Smooth muscle cell (in vitro differentiated cells): ENCODE results near the gene SLC11A1. TPM values are rescaled to one million over a fixed set of nuclear protein-coding genes. Genes with fewer than 3 reads are reported as not detected.

Source experiments
- DNase-seq: peaks from one replicate; lab custom pipeline; 2025; ENCODE audit not compliant: unreplicated experiment; lab: John Stamatoyannopoulos, UW
- H2AFZ ChIP-seq: fragments of 200-600 bp; sonication (generic); 2 replicates; pipeline ENCODE4 v1.6.0; 2016; ENCODE audit warnings: antibody characterized with exemption, low read depth, mild to moderate bottlenecking
- H3F3A ChIP-seq: fragments of 200-600 bp; sonication (generic); 2 replicates; pipeline ENCODE4 v1.6.0; 2017; ENCODE audit warnings: antibody characterized with exemption, low read depth
- H3K27ac ChIP-seq: fragments of 200-600 bp; sonication (generic); 2 replicates; pipeline ENCODE4 v1.5.1; 2016; ENCODE audit warnings: low read depth, mild to moderate bottlenecking
- H3K27me3 ChIP-seq: fragments of 200-600 bp; sonication (generic); 2 replicates; pipeline ENCODE4 v1.6.1; 2016; ENCODE audit warnings: low read depth, mild to moderate bottlenecking
- H3K36me3 ChIP-seq: fragments of 200-600 bp; sonication (generic); 2 replicates; pipeline ENCODE4 v1.5.1; 2016; ENCODE audit warnings: low read depth
- H3K4me1 ChIP-seq: fragments of 200-600 bp; sonication (generic); 2 replicates; pipeline ENCODE4 v1.5.1; 2016; ENCODE audit warnings: low read depth
- H3K4me2 ChIP-seq: fragments of 200-600 bp; sonication (generic); 2 replicates; pipeline ENCODE4 v1.6.0; 2016; ENCODE audit warnings: mild to moderate bottlenecking
- H3K4me3 ChIP-seq: fragments of 200-600 bp; sonication (generic); 2 replicates; pipeline ENCODE4 v1.5.1; 2016; ENCODE audit warnings: mild to moderate bottlenecking
- H3K79me2 ChIP-seq: fragments of 200-600 bp; sonication (generic); 2 replicates; pipeline ENCODE4 v1.6.0; 2016; ENCODE audit warnings: low read depth, mild to moderate bottlenecking
- H3K9ac ChIP-seq: fragments of 200-600 bp; sonication (generic); 2 replicates; pipeline ENCODE4 v1.6.0; 2016; ENCODE audit warnings: low read depth
- H3K9me3 ChIP-seq: fragments of 200-600 bp; sonication (generic); replicated peaks from 2 replicates; pipeline ENCODE4 v1.5.1; 2016; ENCODE audit warnings: low read depth
- H4K20me1 ChIP-seq: fragments of 200-600 bp; sonication (generic); 2 replicates; pipeline ENCODE4 v1.6.0; 2016; ENCODE audit warnings: low read depth
- WGBS: methylation state at CpG from one replicate; pipeline ENCODE4 v1.1.7; 2016; ENCODE audit warnings: low lambda C conversion rate; 5-methylcytosine and 5-hydroxymethylcytosine counted together
- polyA plus RNA-seq: library from polyadenylated mRNA; unstranded; fragments of >200 nt; fragmentation: Nextera tagmentation; extraction: Ambion mirVana; gene quantifications from 2 replicates; pipeline ENCODE4 v1.2.1, GENCODE V29; 2016
- total RNA-seq: library from RNA; depleted of rRNA; stranded (reverse); fragments of >200 nt; gene quantifications from 2 replicates; pipeline ENCODE4 v1.2.3, GENCODE V29; 2014
- TF ChIP-seq, protein P1 (sequence below): fragments of 200-600 bp; sonication (generic); IDR thresholded peaks from 2 replicates; pipeline ENCODE4 v1.5.1; 2017; ENCODE audit warnings: borderline replicate concordance, mild to moderate bottlenecking, antibody characterized with exemption; ENCODE audit not compliant: insufficient read depth, poor library complexity, severe bottlenecking

The SLC11A1 gene
- total and polyA plus RNA-seq, 2 experiments from 2014 or later, result 0.31 to 0.38 TPM

DNA sequence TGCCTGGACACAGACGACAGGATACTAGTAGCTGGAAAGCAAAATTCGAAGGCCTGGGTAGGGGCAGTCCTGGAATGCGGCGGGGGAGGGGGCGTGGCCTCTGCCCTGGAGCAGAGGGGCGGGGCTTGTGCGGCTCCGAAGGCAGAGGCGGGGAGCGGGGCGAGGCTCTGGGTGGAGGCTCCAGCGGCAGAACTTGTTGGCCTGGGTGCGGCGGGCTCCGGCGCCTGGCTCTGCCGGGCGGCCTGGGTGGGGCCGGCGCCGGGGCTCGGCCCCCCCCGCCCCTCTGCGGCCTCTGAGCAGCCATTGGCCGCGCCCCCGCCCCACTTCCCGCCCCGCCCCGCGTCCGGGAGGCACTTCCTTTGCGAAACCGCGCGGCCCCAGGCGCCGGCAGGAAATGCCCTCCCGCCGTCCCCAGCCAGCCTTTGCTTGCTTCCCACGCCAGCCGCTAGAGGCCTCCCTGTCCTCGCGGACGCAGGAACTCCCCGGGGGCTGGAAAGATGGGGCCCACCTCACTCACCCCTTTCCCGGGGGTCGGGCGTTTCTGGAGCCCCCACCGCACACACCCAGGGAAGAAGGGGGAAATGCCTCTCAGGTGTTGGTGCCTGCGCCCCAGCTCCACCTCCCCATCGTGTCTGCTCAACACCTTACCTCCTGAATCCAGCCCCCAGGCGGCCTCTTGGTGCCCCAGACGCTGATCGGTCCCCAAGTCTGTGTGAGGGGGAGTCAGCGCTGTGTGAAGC, 24.3 kb downstream of the SLC11A1 start:
- peak; percentile 100 for DNase-seq
- WGBS, result 5% methylated on average over 21 of the region's 56 CpGs
- Histone ChIP-seq H3K4me2 (peak overlapping the region; percentile 94), H4K20me1 (peaks cover 9% of the 10 kb centered on the region), H3K27me3 (no peaks in the 10 kb centered on the region), H2AFZ (no peak overlapping the region), H3K4me1 (peaks cover 10% of the 10 kb centered on the region), H3K4me3 (peak overlapping the region; percentile 52), H3K9ac (peak overlapping the region; percentile 57), H3F3A (peaks cover 6% of the 10 kb centered on the region), H3K9me3 (no peaks in the 10 kb centered on the region), H3K27ac (peak overlapping the region; percentile 69), H3K79me2 (peaks cover 6% of the 10 kb centered on the region), H3K36me3 (no peaks in the 10 kb centered on the region)
- TF ChIP-seq, protein P1, sequence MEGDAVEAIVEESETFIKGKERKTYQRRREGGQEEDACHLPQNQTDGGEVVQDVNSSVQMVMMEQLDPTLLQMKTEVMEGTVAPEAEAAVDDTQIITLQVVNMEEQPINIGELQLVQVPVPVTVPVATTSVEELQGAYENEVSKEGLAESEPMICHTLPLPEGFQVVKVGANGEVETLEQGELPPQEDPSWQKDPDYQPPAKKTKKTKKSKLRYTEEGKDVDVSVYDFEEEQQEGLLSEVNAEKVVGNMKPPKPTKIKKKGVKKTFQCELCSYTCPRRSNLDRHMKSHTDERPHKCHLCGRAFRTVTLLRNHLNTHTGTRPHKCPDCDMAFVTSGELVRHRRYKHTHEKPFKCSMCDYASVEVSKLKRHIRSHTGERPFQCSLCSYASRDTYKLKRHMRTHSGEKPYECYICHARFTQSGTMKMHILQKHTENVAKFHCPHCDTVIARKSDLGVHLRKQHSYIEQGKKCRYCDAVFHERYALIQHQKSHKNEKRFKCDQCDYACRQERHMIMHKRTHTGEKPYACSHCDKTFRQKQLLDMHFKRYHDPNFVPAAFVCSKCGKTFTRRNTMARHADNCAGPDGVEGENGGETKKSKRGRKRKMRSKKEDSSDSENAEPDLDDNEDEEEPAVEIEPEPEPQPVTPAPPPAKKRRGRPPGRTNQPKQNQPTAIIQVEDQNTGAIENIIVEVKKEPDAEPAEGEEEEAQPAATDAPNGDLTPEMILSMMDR, result peak; percentile 58

DNA sequence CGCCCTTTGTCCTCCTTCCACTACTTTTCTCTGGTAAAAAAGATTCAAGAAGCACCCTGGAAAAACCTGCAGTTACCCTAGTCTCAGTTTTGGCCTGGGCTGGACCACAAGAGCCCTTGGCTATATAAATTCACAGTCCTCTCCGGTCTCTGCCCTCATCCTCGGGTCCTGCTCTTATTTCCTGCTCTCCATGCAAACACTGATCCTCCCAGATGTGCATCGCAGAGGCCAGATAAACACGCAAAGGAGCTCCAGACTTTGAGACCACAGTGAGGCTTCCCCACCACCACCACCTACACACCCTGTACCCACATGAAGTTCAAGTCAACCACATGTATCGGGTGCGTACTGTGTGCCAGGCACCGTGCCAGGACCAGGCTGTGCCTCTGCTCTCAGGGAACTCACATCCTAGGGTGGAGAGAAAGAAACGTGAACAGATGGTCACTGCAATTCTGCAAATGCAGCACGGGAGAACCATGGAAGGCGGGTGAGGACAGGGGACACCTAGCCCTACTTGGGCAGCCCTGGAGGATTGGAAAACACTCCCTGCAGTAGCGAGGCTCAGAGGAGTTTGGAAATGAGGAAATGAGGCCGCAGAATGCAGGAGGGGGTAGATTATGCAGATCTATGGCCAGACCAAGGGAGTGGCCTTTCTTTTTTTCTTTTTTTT, 25.0 kb downstream of the SLC11A1 start:
- Histone ChIP-seq H3K27ac (peak overlapping the region; percentile 67), H3F3A (peaks cover 6% of the 10 kb centered on the region), H2AFZ (no peak overlapping the region), H3K4me1 (peaks cover 9% of the 10 kb centered on the region), H4K20me1 (peaks cover 2% of the 10 kb centered on the region), H3K4me3 (peak overlapping the region; percentile 52), H3K9me3 (no peaks in the 10 kb centered on the region), H3K9ac (peak overlapping the region; percentile 57), H3K36me3 (no peaks in the 10 kb centered on the region), H3K79me2 (no peaks in the 10 kb centered on the region), H3K4me2 (peak overlapping the region; percentile 94), H3K27me3 (no peaks in the 10 kb centered on the region)
- no peak for DNase-seq
- WGBS, result 27% methylated on average over 13 of the region's 13 CpGs
- TF ChIP-seq, protein P1, result no peak

DNA sequence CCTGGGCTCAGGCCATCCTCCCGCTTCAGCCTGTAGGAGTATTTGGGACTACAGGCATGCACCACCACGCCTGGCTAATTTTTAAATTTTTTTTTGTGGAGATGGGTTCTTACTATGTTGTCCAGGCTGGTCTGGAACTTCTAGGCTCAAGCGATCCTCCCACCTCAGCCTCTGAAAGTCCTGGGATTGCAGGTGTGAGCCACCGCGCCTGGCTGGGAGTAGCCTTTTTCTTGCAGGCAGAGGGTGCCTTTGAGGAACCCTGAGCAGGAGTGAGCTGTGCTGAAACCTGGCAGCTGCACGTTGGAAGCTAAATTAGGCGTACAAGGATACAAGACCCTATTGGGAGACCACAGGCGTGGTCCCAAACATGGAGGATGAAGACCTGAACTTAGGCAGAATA, 25.6 kb downstream of the SLC11A1 start:
- H3K27me3 ChIP-seq, result no peaks in the 10 kb centered on the region
- no peaks in the 10 kb centered on the region for H3K9me3 ChIP-seq
- TF ChIP-seq, protein P1, result no peak
- H3F3A ChIP-seq, result peaks cover 6% of the 10 kb centered on the region
- no peaks in the 10 kb centered on the region for H3K36me3 ChIP-seq
- peaks cover 9% of the 10 kb centered on the region for H3K4me1 ChIP-seq
- no peak overlapping the region for H3K4me2 ChIP-seq
- H4K20me1 ChIP-seq, result no peaks in the 10 kb centered on the region
- no peaks in the 10 kb centered on the region for H3K79me2 ChIP-seq
- no peak overlapping the region for H3K9ac ChIP-seq
- WGBS, result 94% methylated on average over 8 of the region's 8 CpGs
- no peak overlapping the region for H3K27ac ChIP-seq
- DNase-seq, result no peak
- no peak overlapping the region for H3K4me3 ChIP-seq
- H2AFZ ChIP-seq, result no peak overlapping the region

DNA sequence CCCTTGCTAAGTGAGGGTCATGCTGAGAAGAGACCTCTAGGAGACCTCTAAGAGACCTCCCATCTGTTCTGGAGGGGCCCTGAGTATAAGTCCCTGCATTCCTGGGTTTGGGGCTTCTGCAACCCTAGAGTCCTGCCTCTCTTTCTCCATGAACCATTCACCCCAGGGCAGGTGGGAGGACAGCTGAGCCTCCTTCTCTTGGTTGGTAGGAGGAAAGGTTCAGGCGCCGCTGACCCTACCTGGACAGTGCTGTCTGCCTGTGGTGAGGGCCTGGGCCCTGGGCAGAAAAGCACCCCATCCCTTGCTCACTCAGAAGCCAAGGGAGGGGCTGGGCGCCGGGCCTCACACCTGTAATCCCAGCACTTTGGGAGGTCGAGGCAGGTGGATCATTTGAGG, 36.2 kb downstream of the SLC11A1 start:
- no peaks in the 10 kb centered on the region for H3F3A ChIP-seq
- H3K4me2 ChIP-seq, result no peak overlapping the region
- WGBS, result 98% methylated on average over 5 of the region's 5 CpGs
- H3K27me3 ChIP-seq, result no peaks in the 10 kb centered on the region
- TF ChIP-seq, protein P1, result no peak
- DNase-seq, result no peak
- no peaks in the 10 kb centered on the region for H3K9me3 ChIP-seq
- no peaks in the 10 kb centered on the region for H3K79me2 ChIP-seq
- H3K4me1 ChIP-seq, result no peaks in the 10 kb centered on the region
- no peak overlapping the region for H2AFZ ChIP-seq
- no peak overlapping the region for H3K4me3 ChIP-seq
- no peak overlapping the region for H3K27ac ChIP-seq
- no peaks in the 10 kb centered on the region for H4K20me1 ChIP-seq
- no peak overlapping the region for H3K9ac ChIP-seq
- H3K36me3 ChIP-seq, result no peaks in the 10 kb centered on the region
